ENCODE data around the gene CIPC.

- no peak for TF ChIP-seq CTCF (IDR thresholded peaks at IDR 0.05)
- no peak for TF ChIP-seq EP300 (IDR thresholded peaks at IDR 0.05)
- no peak for TF ChIP-seq POLR2AphosphoS5 (IDR thresholded peaks at IDR 0.05)
- no peak for TF ChIP-seq POLR2A (IDR thresholded peaks at IDR 0.05; ENCODE audit: low read depth)
Observed at GRCh38 chr14:77084985-77085384, 13.1 kb upstream of the CIPC start.

Data from esophagus muscularis mucosa (tissue), 4 donors.